Measurements from ENCODE around the gene PRC1. TPM values are rescaled to one million over a fixed set of nuclear protein-coding genes. Genes with fewer than 3 reads are reported as not detected.

Gene PRC1
- total RNA-seq, 1 experiment from 2014 or later = 75.7 TPM

- peak overlapping the region; percentile 8 for H3K9ac ChIP-seq (ENCODE audit: extremely low read depth, insufficient read length, low read length)
- Mint-ChIP-seq H3K9me3 (no peaks in the 10 kb centered on the region), H3K27me3 (ENCODE audit: low read depth) (no peaks in the 10 kb centered on the region), H3K4me1 (peaks cover 16% of the 10 kb centered on the region in 2 experiments), H3K36me3 (ENCODE audit: insufficient read depth in 1 of 3, low read depth in 3 of 3) (peaks cover 9 to 22% (median 20%) of the 10 kb centered on the region in 3 experiments; a peak in 5 of 7 replicates), H3K4me3 (no peak overlapping the region), H3K27ac (peak overlapping the region in 2 of 3 experiments; percentile 41 to 49; a peak in 4 of 7 replicates)
- no peak overlapping the region for H4K91ac ChIP-seq (ENCODE audit: insufficient read length, low read depth, low read length)
- H2BK20ac ChIP-seq (ENCODE audit: low read depth, low read length, poor library complexity, severe bottlenecking) = no peak overlapping the region
- no peak overlapping the region for H2BK12ac ChIP-seq (ENCODE audit: insufficient read length, low read depth, low read length)
- no peak overlapping the region for H4K8ac ChIP-seq (replicated peaks; ENCODE audit: insufficient read length, low read depth, low read length)
- H2BK15ac ChIP-seq (ENCODE audit: low read depth, low read length) = no peak overlapping the region
- H3K79me1 ChIP-seq (ENCODE audit: insufficient read depth, low read depth, low read length, poor library complexity, severe bottlenecking) = no peaks in the 10 kb centered on the region
- no peak overlapping the region for H3K4ac ChIP-seq (ENCODE audit: low read depth, low read length)
- no peak overlapping the region for H2BK5ac ChIP-seq (ENCODE audit: insufficient read length, low read length)
- peaks cover 11% of the 10 kb centered on the region for H3K23me2 ChIP-seq (ENCODE audit: insufficient read length, low read depth, low read length, poor library complexity, severe bottlenecking)
- no peaks in the 10 kb centered on the region for H3K9me3 ChIP-seq (ENCODE audit: control insufficient read depth, low read depth, low read length)
- H3K4me1 ChIP-seq (ENCODE audit: insufficient read depth, low read length) = peaks cover 6% of the 10 kb centered on the region; the same call in 1 of the 2 replicates
- no peaks in the 10 kb centered on the region; the same call in 1 of the 2 replicates for H3K79me2 ChIP-seq (ENCODE audit: insufficient read depth, low read length)
- no peak overlapping the region for H3T11ph ChIP-seq (ENCODE audit: low read length)
- no peak overlapping the region for H3K27ac ChIP-seq (ENCODE audit: insufficient read length, low read depth, low read length)
- no peak overlapping the region for H4K5ac ChIP-seq (ENCODE audit: insufficient read length, low read depth, low read length)
- no CpG with 5 or more reads among the region's 3 CpGs for WGBS (ENCODE audit: extremely low coverage, insufficient read length, low lambda C conversion rate)
- no peak overlapping the region for H3K18ac ChIP-seq (ENCODE audit: insufficient read length, low read depth, low read length)
- H3K4me2 ChIP-seq (ENCODE audit: insufficient read depth, insufficient read length, low read length) = no peak overlapping the region
- no peak overlapping the region for H2AFZ ChIP-seq (ENCODE audit: low read length)
- no peaks in the 10 kb centered on the region for H3K27me3 ChIP-seq (ENCODE audit: insufficient read depth, low read length)
- no peak overlapping the region for H3K23ac ChIP-seq (ENCODE audit: insufficient read length, low read depth, low read length)
- no peak for DNase-seq
- H3K56ac ChIP-seq (ENCODE audit: insufficient read length, low read depth, low read length) = no peak overlapping the region
- H3K14ac ChIP-seq (ENCODE audit: insufficient read depth, low read length) = no peak overlapping the region
- no peaks in the 10 kb centered on the region for H4K20me1 ChIP-seq (ENCODE audit: control insufficient read depth, insufficient read depth, insufficient read length)
- no peak overlapping the region for H2AK5ac ChIP-seq (ENCODE audit: insufficient read length, low read length)
- H2BK120ac ChIP-seq (ENCODE audit: low read depth, low read length, poor library complexity, severe bottlenecking) = no peak overlapping the region
- TF ChIP-seq, protein P1, sequence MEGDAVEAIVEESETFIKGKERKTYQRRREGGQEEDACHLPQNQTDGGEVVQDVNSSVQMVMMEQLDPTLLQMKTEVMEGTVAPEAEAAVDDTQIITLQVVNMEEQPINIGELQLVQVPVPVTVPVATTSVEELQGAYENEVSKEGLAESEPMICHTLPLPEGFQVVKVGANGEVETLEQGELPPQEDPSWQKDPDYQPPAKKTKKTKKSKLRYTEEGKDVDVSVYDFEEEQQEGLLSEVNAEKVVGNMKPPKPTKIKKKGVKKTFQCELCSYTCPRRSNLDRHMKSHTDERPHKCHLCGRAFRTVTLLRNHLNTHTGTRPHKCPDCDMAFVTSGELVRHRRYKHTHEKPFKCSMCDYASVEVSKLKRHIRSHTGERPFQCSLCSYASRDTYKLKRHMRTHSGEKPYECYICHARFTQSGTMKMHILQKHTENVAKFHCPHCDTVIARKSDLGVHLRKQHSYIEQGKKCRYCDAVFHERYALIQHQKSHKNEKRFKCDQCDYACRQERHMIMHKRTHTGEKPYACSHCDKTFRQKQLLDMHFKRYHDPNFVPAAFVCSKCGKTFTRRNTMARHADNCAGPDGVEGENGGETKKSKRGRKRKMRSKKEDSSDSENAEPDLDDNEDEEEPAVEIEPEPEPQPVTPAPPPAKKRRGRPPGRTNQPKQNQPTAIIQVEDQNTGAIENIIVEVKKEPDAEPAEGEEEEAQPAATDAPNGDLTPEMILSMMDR (conservative IDR thresholded peaks at IDR 0.05) = no peak
Observed at GRCh38 chr15:91018158-91018557, 23.8 kb upstream of the PRC1 start.

All from H9 (cell line).